GM18507 (cell line): Measurements from ENCODE around the gene ZNF844.
A peak's percentile ranks its signal among the peaks of the same experiment; 100 is the strongest.
"Not testable (repeated sequence)": the region's sequence is repeated elsewhere in the genome, so short reads cannot be mapped to it uniquely, and the experiment has no call there.

Experiments
- DNase-seq: peaks from one replicate; pipeline ENCODE4 v3.0.0; 2011; ENCODE audit warnings: low read depth; ENCODE audit not compliant: insufficient read length; ENCODE audit errors: extremely low spot score
- FAIRE-seq: peaks from 2 replicates; lab custom pipeline; 2011; peaks lifted over from hg19 to GRCh38; lab: Jason Lieb, UNC

Gene ZNF844

GRCh38 chr19:12090807-12091206 is 26.3 kb downstream of the ZNF844 start:
- no peak for FAIRE-seq
- no peak for DNase-seq

GRCh38 chr19:12092065-12092867 is 27.7 kb downstream of the ZNF844 start:
- FAIRE-seq (no peak), DNase-seq (no peak)

- FAIRE-seq = no peak
- no peak for DNase-seq
Observed at GRCh38 chr19:12092956-12093355, 28.4 kb downstream of the ZNF844 start.

GRCh38 chr19:12093777-12094176 is 29.2 kb downstream of the ZNF844 start:
- peak; percentile 48 for FAIRE-seq
- DNase-seq = no peak

- FAIRE-seq (no peak), DNase-seq (no peak)
Observed at GRCh38 chr19:12095111-12095790, 30.7 kb downstream of the ZNF844 start.

- FAIRE-seq (no peak), DNase-seq (no peak)
Observed at GRCh38 chr19:12098040-12098439, 33.5 kb downstream of the ZNF844 start.

- not testable (repeated sequence) for DNase-seq, FAIRE-seq
Observed at GRCh38 chr19:12103909-12104308, 39.4 kb downstream of the ZNF844 start.

- FAIRE-seq (no peak), DNase-seq (no peak)
Observed at GRCh38 chr19:12111176-12111575, 46.6 kb downstream of the ZNF844 start.

GRCh38 chr19:12111943-12112637 is 47.6 kb downstream of the ZNF844 start:
- DNase-seq = no peak
- no peak for FAIRE-seq

- no peak for DNase-seq
Observed at GRCh38 chr19:12112701-12113100, 48.2 kb downstream of the ZNF844 start.

GRCh38 chr19:12113121-12113520 is 48.6 kb downstream of the ZNF844 start:
- no peak for FAIRE-seq
- DNase-seq = no peak

More at GRCh38 chr19:12112701-12113100, 48.2 kb downstream of the ZNF844 start:
- FAIRE-seq = no peak

- DNase-seq = no peak
- no peak for FAIRE-seq
Observed at GRCh38 chr19:12117201-12117970, 52.9 kb downstream of the ZNF844 start.

- no peak for FAIRE-seq
- DNase-seq = no peak
Observed at GRCh38 chr19:12126707-12127106, 62.2 kb downstream of the ZNF844 start.
